Measurements from ENCODE around the gene AJM1. TPM values are rescaled to one million over a fixed set of nuclear protein-coding genes. Genes with fewer than 3 reads are reported as not detected.

Gene AJM1
- 3.3 to 4.7 TPM (median 4.6 TPM) in 5 replicates for total RNA-seq (2022; extraction: Qiagen RNA extraction)

GRCh38 chr9:136842380-136842948, at the start of gene AJM1:
Gene AJM1, plus strand, starts transcription at chr9:136842478. Its CDS starts 1,937 bp downstream, at chr9:136844415.

GRCh38 chr9:136796238-136796774, 46.0 kb upstream of the AJM1 start, which contains the start of gene CCDC183:
Gene CCDC183, plus strand, starts transcription at chr9:136796338. Its CDS starts 60 bp downstream, at chr9:136796398.

GRCh38 chr9:136807281-136808074, 34.8 kb upstream of the AJM1 start, which contains the start of gene RABL6:
Gene RABL6, plus strand, starts transcription at chr9:136807948. Its CDS starts 249 bp downstream, at chr9:136808197.

GRCh38 chr9:136849038-136849959, 7.0 kb downstream of the AJM1 start, which contains the start of gene PHPT1:
Gene PHPT1, plus strand, starts transcription at chr9:136849409. Its CDS starts 22 bp downstream, at chr9:136849431.

GRCh38 chr9:136851941-136852663, 9.8 kb downstream of the AJM1 start, which contains the start of gene MAMDC4:
Gene MAMDC4, plus strand, starts transcription at chr9:136852346. Its CDS starts 71 bp downstream, at chr9:136852417.

GRCh38 chr9:136885950-136886578, 43.8 kb downstream of the AJM1 start, which contains the start of gene TRAF2:
Gene TRAF2, plus strand, starts transcription at chr9:136886516. Its CDS starts 12,225 bp downstream, at chr9:136898741.

Other genes with a start within 250 kb of the AJM1 start
- 34.8 to 56.2 TPM (median 54.2 TPM) in 5 replicates for gene EGFL7, start 179.6 kb upstream of the AJM1 start, total RNA-seq (2022; extraction: Qiagen RNA extraction)
- gene AGPAT2, start 155.0 kb upstream of the AJM1 start, total RNA-seq (2022; extraction: Qiagen RNA extraction): 68.4 to 107 TPM (median 106 TPM) in 5 replicates
- gene DIPK1B, start 129.9 kb upstream of the AJM1 start, total RNA-seq (2022; extraction: Qiagen RNA extraction): 5.8 to 9.8 TPM (median 8.7 TPM) in 5 replicates
- gene LCN10, start 99.5 kb upstream of the AJM1 start, total RNA-seq (2022; extraction: Qiagen RNA extraction): not detected in 5 replicates
- not detected in 5 replicates for gene LCN6, start 94.0 kb upstream of the AJM1 start, total RNA-seq (2022; extraction: Qiagen RNA extraction)
- not detected in 5 replicates for gene LCN8, start 84.2 kb upstream of the AJM1 start, total RNA-seq (2022; extraction: Qiagen RNA extraction)
- not detected in 5 replicates for gene LCN15, start 78.0 kb upstream of the AJM1 start, total RNA-seq (2022; extraction: Qiagen RNA extraction)
- gene TMEM141, start 51.1 kb upstream of the AJM1 start, total RNA-seq (2022; extraction: Qiagen RNA extraction): 58.1 to 77.3 TPM (median 76.6 TPM) in 5 replicates
- gene CCDC183, start 46.1 kb upstream of the AJM1 start, total RNA-seq (2022; extraction: Qiagen RNA extraction): 0.16 to 0.58 TPM (median 0.23 TPM) in 5 replicates
- 59.0 to 84.9 TPM (median 81.6 TPM) in 5 replicates for gene RABL6, start 34.5 kb upstream of the AJM1 start, total RNA-seq (2022; extraction: Qiagen RNA extraction)
- gene PHPT1, start 6.9 kb downstream of the AJM1 start, total RNA-seq (2022; extraction: Qiagen RNA extraction): 279 to 323 TPM (median 297 TPM) in 5 replicates
- gene MAMDC4, start 9.9 kb downstream of the AJM1 start, total RNA-seq (2022; extraction: Qiagen RNA extraction): 1.6 to 5.3 TPM (median 3.7 TPM) in 5 replicates
- gene EDF1, start 23.8 kb downstream of the AJM1 start, total RNA-seq (2022; extraction: Qiagen RNA extraction): 435 to 512 TPM (median 456 TPM) in 5 replicates
- gene TRAF2, start 44.0 kb downstream of the AJM1 start, total RNA-seq (2022; extraction: Qiagen RNA extraction): 38.3 to 63.1 TPM (median 52.9 TPM) in 5 replicates
- 62.7 to 103 TPM (median 99.7 TPM) in 5 replicates for gene FBXW5, start 102.3 kb downstream of the AJM1 start, total RNA-seq (2022; extraction: Qiagen RNA extraction)
- gene C8G, start 102.8 kb downstream of the AJM1 start, total RNA-seq (2022; extraction: Qiagen RNA extraction): 0.42 to 3.2 TPM (median 0.76 TPM) in 5 replicates
- 1.0 to 1.9 TPM (median 1.3 TPM) in 5 replicates for gene LCN12, start 109.8 kb downstream of the AJM1 start, total RNA-seq (2022; extraction: Qiagen RNA extraction)
- 0.44 to 0.61 TPM (median 0.47 TPM) in 4 of 5 replicates, not detected in the other for gene PTGDS, start 135.0 kb downstream of the AJM1 start, total RNA-seq (2022; extraction: Qiagen RNA extraction)
- gene LCNL1, start 140.5 kb downstream of the AJM1 start, total RNA-seq (2022; extraction: Qiagen RNA extraction): 0.07 to 0.24 TPM (median 0.10 TPM) in 5 replicates
- gene PAXX, start 149.9 kb downstream of the AJM1 start, total RNA-seq (2022; extraction: Qiagen RNA extraction): 43.1 to 85.2 TPM (median 71.2 TPM) in 5 replicates
- 2.4 to 5.5 TPM (median 4.9 TPM) in 5 replicates for gene CLIC3, start 154.1 kb downstream of the AJM1 start, total RNA-seq (2022; extraction: Qiagen RNA extraction)
- 19.0 to 29.4 TPM (median 26.7 TPM) in 5 replicates for gene ABCA2, start 185.8 kb downstream of the AJM1 start, total RNA-seq (2022; extraction: Qiagen RNA extraction)
- gene FUT7, start 189.6 kb downstream of the AJM1 start, total RNA-seq (2022; extraction: Qiagen RNA extraction): 0.05 to 0.07 TPM (median 0.06 TPM) in 4 of 5 replicates, not detected in the other
- 40.8 to 96.8 TPM (median 80.5 TPM) in 5 replicates for gene NPDC1, start 203.7 kb downstream of the AJM1 start, total RNA-seq (2022; extraction: Qiagen RNA extraction)
- 2.2 to 2.9 TPM (median 2.4 TPM) in 5 replicates for gene ENTPD2, start 211.6 kb downstream of the AJM1 start, total RNA-seq (2022; extraction: Qiagen RNA extraction)
- 13.5 to 26.0 TPM (median 23.9 TPM) in 5 replicates for gene SAPCD2, start 228.1 kb downstream of the AJM1 start, total RNA-seq (2022; extraction: Qiagen RNA extraction)
- 9.3 to 16.6 TPM (median 12.2 TPM) in 5 replicates for gene UAP1L1, start 235.0 kb downstream of the AJM1 start, total RNA-seq (2022; extraction: Qiagen RNA extraction)
- gene MAN1B1, start 244.5 kb downstream of the AJM1 start, total RNA-seq (2022; extraction: Qiagen RNA extraction): 40.2 to 53.2 TPM (median 51.7 TPM) in 5 replicates

Data from A549 treated with Mapracorat at 1 μM for 4 hours (cell line).